IPS-18a (cell line): ENCODE measurements around the gene IL13.

Experiments used
- H3K27ac ChIP-seq: one replicate; pipeline ENCODE4 v1.5.1; 2013; ENCODE audit warnings: low read length
- H3K27me3 ChIP-seq: one replicate; pipeline ENCODE4 v1.6.1; 2013; ENCODE audit warnings: mild to moderate bottlenecking, low read length; ENCODE audit not compliant: control insufficient read depth, insufficient read depth
- H3K36me3 ChIP-seq: one replicate; pipeline ENCODE4 v1.6.1; 2013; ENCODE audit warnings: low read depth, low read length; ENCODE audit not compliant: control insufficient read depth
- H3K4me1 ChIP-seq: one replicate; pipeline ENCODE4 v1.6.1; 2013; ENCODE audit warnings: low read depth, low read length; ENCODE audit not compliant: control insufficient read depth
- H3K4me3 ChIP-seq: one replicate; pipeline ENCODE4 v1.5.1; 2013; ENCODE audit warnings: low read length
- H3K9ac ChIP-seq: one replicate; pipeline ENCODE4 v1.6.1; 2013; ENCODE audit warnings: mild to moderate bottlenecking, low read length, moderate library complexity
- H3K9me3 ChIP-seq: one replicate; pipeline ENCODE4 v1.6.1; 2013; ENCODE audit warnings: low read depth, low read length; ENCODE audit not compliant: control insufficient read depth

The IL13 gene

GRCh38 chr5:132675936-132676689, 18.1 kb downstream of the IL13 start:
- Histone ChIP-seq H3K36me3 (no peaks in the 10 kb centered on the region), H3K27ac (no peak overlapping the region), H3K9ac (no peak overlapping the region), H3K4me3 (no peak overlapping the region), H3K27me3 (no peaks in the 10 kb centered on the region), H3K9me3 (no peaks in the 10 kb centered on the region), H3K4me1 (no peaks in the 10 kb centered on the region)

GRCh38 chr5:132677191-132677590, 19.2 kb downstream of the IL13 start:
- Histone ChIP-seq H3K36me3 (no peaks in the 10 kb centered on the region), H3K4me3 (no peak overlapping the region), H3K4me1 (no peaks in the 10 kb centered on the region), H3K27ac (no peak overlapping the region), H3K9me3 (no peaks in the 10 kb centered on the region), H3K9ac (no peak overlapping the region), H3K27me3 (no peaks in the 10 kb centered on the region)

- H3K36me3 ChIP-seq: no peaks in the 10 kb centered on the region
- H3K9me3 ChIP-seq: no peaks in the 10 kb centered on the region
- H3K27ac ChIP-seq: no peak overlapping the region
- H3K27me3 ChIP-seq: no peaks in the 10 kb centered on the region
- no peak overlapping the region for H3K9ac ChIP-seq
- no peaks in the 10 kb centered on the region for H3K4me1 ChIP-seq
- no peak overlapping the region for H3K4me3 ChIP-seq
Measured at GRCh38 chr5:132677682-132678400, 19.9 kb downstream of the IL13 start.

- Histone ChIP-seq H3K27me3 (no peaks in the 10 kb centered on the region), H3K9me3 (no peaks in the 10 kb centered on the region), H3K4me1 (no peaks in the 10 kb centered on the region), H3K36me3 (no peaks in the 10 kb centered on the region), H3K4me3 (no peak overlapping the region), H3K27ac (no peak overlapping the region), H3K9ac (no peak overlapping the region)
Measured at GRCh38 chr5:132678735-132679134, 20.8 kb downstream of the IL13 start.

GRCh38 chr5:132679166-132679565, 21.2 kb downstream of the IL13 start:
- Histone ChIP-seq H3K27ac (no peak overlapping the region), H3K36me3 (no peaks in the 10 kb centered on the region), H3K9me3 (no peaks in the 10 kb centered on the region), H3K4me3 (no peak overlapping the region), H3K9ac (no peak overlapping the region), H3K4me1 (no peaks in the 10 kb centered on the region), H3K27me3 (no peaks in the 10 kb centered on the region)

- H3K36me3 ChIP-seq: no peaks in the 10 kb centered on the region
- H3K27me3 ChIP-seq: no peaks in the 10 kb centered on the region
- no peak overlapping the region for H3K4me3 ChIP-seq
- no peak overlapping the region for H3K9ac ChIP-seq
- no peaks in the 10 kb centered on the region for H3K4me1 ChIP-seq
- no peak overlapping the region for H3K27ac ChIP-seq
- H3K9me3 ChIP-seq: no peaks in the 10 kb centered on the region
Measured at GRCh38 chr5:132679717-132680380, 21.9 kb downstream of the IL13 start.

GRCh38 chr5:132680780-132681475, 23.0 kb downstream of the IL13 start:
- Histone ChIP-seq H3K9me3 (no peaks in the 10 kb centered on the region), H3K4me3 (no peak overlapping the region), H3K36me3 (no peaks in the 10 kb centered on the region), H3K27ac (no peak overlapping the region), H3K27me3 (no peaks in the 10 kb centered on the region), H3K9ac (no peak overlapping the region), H3K4me1 (no peaks in the 10 kb centered on the region)

- Histone ChIP-seq H3K27ac (no peak overlapping the region), H3K9ac (no peak overlapping the region), H3K27me3 (no peaks in the 10 kb centered on the region), H3K4me1 (no peaks in the 10 kb centered on the region), H3K36me3 (no peaks in the 10 kb centered on the region), H3K9me3 (no peaks in the 10 kb centered on the region), H3K4me3 (no peak overlapping the region)
Measured at GRCh38 chr5:132681476-132681831, 23.5 kb downstream of the IL13 start.

GRCh38 chr5:132681983-132682382, 24.0 kb downstream of the IL13 start:
- Histone ChIP-seq H3K4me1 (no peaks in the 10 kb centered on the region), H3K4me3 (no peak overlapping the region)

GRCh38 chr5:132684491-132684890, 26.5 kb downstream of the IL13 start:
- Histone ChIP-seq H3K9me3 (no peaks in the 10 kb centered on the region), H3K4me3 (no peak overlapping the region), H3K27ac (no peak overlapping the region), H3K4me1 (no peaks in the 10 kb centered on the region), H3K27me3 (no peaks in the 10 kb centered on the region), H3K36me3 (no peaks in the 10 kb centered on the region), H3K9ac (no peak overlapping the region)

More at GRCh38 chr5:132681983-132682382, 24.0 kb downstream of the IL13 start:
- Histone ChIP-seq H3K9ac (no peak overlapping the region), H3K27ac (no peak overlapping the region), H3K9me3 (no peaks in the 10 kb centered on the region), H3K36me3 (no peaks in the 10 kb centered on the region), H3K27me3 (no peaks in the 10 kb centered on the region)

GRCh38 chr5:132684922-132685720, 27.1 kb downstream of the IL13 start:
- H3K36me3 ChIP-seq: no peaks in the 10 kb centered on the region
- H3K27me3 ChIP-seq: no peaks in the 10 kb centered on the region
- H3K9ac ChIP-seq: no peak overlapping the region
- no peak overlapping the region for H3K27ac ChIP-seq
- no peaks in the 10 kb centered on the region for H3K4me1 ChIP-seq
- H3K4me3 ChIP-seq: no peak overlapping the region
- H3K9me3 ChIP-seq: no peaks in the 10 kb centered on the region
